ENCODE measurements around the gene CARS1. TPM values are rescaled to one million over a fixed set of nuclear protein-coding genes. Genes with fewer than 3 reads are reported as not detected.

The CARS1 gene
- total RNA-seq, 1 donor from 2014 or later = 47.6 TPM

DNA sequence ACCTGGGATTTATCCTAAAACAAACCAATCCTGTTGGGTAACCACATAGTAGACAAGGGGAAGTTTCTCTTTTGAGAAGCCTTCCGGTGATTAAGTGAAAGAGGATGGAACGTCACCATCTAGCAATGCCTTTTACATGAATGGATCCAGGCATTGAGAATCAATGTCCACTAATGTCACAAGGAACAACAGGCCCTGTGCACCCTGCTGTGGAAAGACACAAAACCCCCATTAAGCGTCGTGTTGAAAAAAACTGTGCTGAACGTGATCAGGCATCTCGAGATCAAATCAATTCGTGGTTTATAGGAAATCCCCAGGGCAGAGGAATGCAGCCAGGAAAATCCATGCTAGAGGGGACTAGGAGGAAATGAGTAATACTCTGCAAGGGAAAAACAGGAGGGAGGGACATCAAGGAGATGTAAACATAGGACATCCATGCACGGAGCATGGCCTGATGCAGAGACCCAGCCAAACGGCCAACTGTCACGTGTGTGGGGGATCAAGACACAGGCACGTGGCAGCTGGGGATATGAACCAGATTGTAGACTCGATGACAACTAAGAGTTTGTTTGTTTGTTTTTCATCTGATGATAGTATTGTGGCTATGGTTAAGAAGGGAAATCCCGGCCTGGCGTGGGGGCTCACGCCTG is 38.6 kb upstream of the CARS1 start:
- Mint-ChIP-seq H3K27ac (ENCODE audit: unreplicated experiment) (peak overlapping the region; percentile 54), H3K4me1 (ENCODE audit: unreplicated experiment) (peaks cover 19% of the 10 kb centered on the region), H3K9me3 (ENCODE audit: unreplicated experiment) (no peaks in the 10 kb centered on the region), H3K4me3 (ENCODE audit: unreplicated experiment) (peak overlapping the region; percentile 18), H3K27me3 (ENCODE audit: unreplicated experiment) (peaks cover 4% of the 10 kb centered on the region), H3K36me3 (ENCODE audit: low read depth, unreplicated experiment) (peaks cover 30% of the 10 kb centered on the region)
- no peak for DNase-seq (ENCODE audit: low spot score)
- TF ChIP-seq, protein P1, sequence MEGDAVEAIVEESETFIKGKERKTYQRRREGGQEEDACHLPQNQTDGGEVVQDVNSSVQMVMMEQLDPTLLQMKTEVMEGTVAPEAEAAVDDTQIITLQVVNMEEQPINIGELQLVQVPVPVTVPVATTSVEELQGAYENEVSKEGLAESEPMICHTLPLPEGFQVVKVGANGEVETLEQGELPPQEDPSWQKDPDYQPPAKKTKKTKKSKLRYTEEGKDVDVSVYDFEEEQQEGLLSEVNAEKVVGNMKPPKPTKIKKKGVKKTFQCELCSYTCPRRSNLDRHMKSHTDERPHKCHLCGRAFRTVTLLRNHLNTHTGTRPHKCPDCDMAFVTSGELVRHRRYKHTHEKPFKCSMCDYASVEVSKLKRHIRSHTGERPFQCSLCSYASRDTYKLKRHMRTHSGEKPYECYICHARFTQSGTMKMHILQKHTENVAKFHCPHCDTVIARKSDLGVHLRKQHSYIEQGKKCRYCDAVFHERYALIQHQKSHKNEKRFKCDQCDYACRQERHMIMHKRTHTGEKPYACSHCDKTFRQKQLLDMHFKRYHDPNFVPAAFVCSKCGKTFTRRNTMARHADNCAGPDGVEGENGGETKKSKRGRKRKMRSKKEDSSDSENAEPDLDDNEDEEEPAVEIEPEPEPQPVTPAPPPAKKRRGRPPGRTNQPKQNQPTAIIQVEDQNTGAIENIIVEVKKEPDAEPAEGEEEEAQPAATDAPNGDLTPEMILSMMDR (IDR thresholded peaks at IDR 0.05; ENCODE audit: unreplicated experiment) = no peak

DNA sequence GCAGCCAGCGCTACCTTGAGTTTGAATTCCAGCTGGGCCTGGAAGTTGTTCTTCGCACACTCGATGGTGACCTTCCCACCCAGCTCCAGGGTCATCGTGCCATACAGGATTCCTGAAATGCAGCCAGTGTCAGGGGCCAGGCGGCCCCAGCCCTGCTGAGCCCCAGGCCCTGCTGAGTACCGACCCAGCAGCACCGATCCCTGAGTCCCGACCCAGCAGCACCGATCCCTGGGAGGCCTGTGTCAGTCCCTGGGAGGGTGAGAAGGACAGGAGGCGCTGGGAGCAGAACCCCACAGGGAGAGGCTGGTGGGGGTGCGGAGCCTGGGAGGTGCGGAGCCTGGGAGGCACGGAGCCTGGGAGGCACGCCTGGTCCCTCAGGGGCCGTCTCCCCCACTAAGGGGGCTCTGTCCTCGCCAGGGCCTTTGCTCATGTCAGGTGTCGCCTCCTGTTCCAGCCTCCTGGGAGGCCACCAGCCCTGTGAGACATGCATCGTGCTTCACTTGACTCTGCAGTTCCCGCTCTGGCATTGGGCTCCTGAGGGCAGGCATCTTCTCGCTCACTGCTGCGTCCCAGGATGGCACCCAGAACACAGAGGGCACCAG is 37.1 kb upstream of the CARS1 start:
- H3K4me3 Mint-ChIP-seq (ENCODE audit: unreplicated experiment) = no peak overlapping the region
- TF ChIP-seq, protein P1 (IDR thresholded peaks at IDR 0.05; ENCODE audit: unreplicated experiment) = no peak
- peaks cover 26% of the 10 kb centered on the region for H3K36me3 Mint-ChIP-seq (ENCODE audit: low read depth, unreplicated experiment)
- H3K27ac Mint-ChIP-seq (ENCODE audit: unreplicated experiment) = no peak overlapping the region
- H3K9me3 Mint-ChIP-seq (ENCODE audit: unreplicated experiment) = no peaks in the 10 kb centered on the region
- peaks cover 16% of the 10 kb centered on the region for H3K4me1 Mint-ChIP-seq (ENCODE audit: unreplicated experiment)
- no peak for DNase-seq (ENCODE audit: low spot score)
- peaks cover 4% of the 10 kb centered on the region for H3K27me3 Mint-ChIP-seq (ENCODE audit: unreplicated experiment)

DNA sequence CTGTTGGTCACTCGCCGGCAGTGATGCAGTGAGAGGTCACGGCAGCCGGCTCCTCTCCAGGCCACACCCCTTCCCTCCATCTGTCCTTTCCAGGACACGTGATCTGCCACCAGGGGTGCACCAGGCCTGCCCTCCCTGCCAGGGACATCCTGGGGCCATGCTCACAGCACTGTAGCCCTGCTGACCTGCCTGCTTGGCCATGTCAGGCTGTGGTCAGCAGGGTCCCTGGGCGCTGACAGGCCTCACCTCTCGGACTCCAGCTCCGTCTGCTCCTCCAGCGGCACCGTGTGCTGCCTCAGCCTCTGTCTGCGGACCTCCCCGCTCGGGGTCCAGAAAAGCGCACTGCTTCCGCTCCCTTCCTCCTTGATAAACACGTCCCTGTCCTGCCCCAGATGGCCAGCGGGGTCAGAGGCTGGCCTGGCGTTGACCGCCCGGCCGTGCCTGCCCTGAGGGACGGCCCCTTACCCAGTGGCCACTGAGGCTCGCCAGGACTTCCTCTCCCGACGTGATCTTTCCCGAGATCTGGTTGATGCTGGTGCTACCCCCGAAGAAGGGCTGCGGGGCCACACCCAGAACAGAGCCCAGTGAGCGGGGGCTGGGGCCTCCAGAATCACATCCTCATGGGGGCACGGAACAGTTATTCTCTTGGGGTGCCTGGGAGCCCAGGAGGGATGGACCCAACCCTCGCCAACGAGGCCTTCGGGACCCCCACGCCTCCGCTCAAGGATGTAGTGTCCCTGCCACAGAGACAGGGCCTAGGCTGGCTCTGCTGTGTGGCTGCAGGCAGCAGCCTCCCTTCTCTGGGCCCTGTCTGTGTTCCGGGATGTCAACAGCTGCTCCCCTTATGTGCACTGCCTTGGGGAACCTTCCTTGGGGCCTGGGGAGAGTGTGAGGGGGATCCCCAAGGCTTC is 36.3 kb upstream of the CARS1 start:
- H3K36me3 Mint-ChIP-seq (ENCODE audit: low read depth, unreplicated experiment) = peaks cover 22% of the 10 kb centered on the region
- no peak overlapping the region for H3K4me3 Mint-ChIP-seq (ENCODE audit: unreplicated experiment)
- TF ChIP-seq, protein P1 (IDR thresholded peaks at IDR 0.05; ENCODE audit: unreplicated experiment) = no peak
- H3K9me3 Mint-ChIP-seq (ENCODE audit: unreplicated experiment) = no peaks in the 10 kb centered on the region
- peaks cover 4% of the 10 kb centered on the region for H3K27me3 Mint-ChIP-seq (ENCODE audit: unreplicated experiment)
- H3K27ac Mint-ChIP-seq (ENCODE audit: unreplicated experiment) = no peak overlapping the region
- no peak for DNase-seq (ENCODE audit: low spot score)
- peaks cover 12% of the 10 kb centered on the region for H3K4me1 Mint-ChIP-seq (ENCODE audit: unreplicated experiment)

DNA sequence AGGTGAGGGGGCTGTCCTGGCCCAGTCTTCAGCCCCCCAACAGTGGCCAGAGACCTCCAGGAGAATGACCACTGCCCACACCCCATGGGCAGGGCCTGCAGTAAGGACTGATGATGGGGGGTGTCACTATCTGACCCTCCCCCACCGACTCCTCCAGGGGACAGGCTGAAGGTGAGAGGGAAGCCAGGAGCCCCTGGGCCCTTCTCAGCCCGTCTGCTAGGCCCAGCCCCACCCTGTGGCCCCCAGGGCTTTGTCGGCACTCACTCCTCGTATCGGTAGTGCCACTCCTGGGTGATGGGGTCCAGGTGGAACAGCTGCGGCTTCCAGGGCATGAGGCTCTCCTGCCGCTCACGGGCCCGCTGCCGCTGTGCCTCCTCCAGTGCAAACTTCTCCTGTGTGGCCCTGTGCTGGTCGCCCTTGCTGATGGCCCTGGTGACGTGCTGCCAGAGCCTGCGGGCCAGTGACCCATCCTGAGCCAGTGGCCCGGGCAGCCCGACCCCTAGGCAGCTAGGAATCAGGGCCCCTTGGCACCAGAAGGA is 35.4 kb upstream of the CARS1 start:
- Mint-ChIP-seq H3K4me1 (ENCODE audit: unreplicated experiment) (peaks cover 12% of the 10 kb centered on the region), H3K4me3 (ENCODE audit: unreplicated experiment) (no peak overlapping the region), H3K9me3 (ENCODE audit: unreplicated experiment) (no peaks in the 10 kb centered on the region), H3K27me3 (ENCODE audit: unreplicated experiment) (peaks cover 6% of the 10 kb centered on the region), H3K27ac (ENCODE audit: unreplicated experiment) (no peak overlapping the region), H3K36me3 (ENCODE audit: low read depth, unreplicated experiment) (peaks cover 20% of the 10 kb centered on the region)
- TF ChIP-seq, protein P1 (IDR thresholded peaks at IDR 0.05; ENCODE audit: unreplicated experiment) = no peak
- DNase-seq (ENCODE audit: low spot score) = no peak
